ENCODE measurements around the gene CADPS2.

CADPS2 gene

DNA sequence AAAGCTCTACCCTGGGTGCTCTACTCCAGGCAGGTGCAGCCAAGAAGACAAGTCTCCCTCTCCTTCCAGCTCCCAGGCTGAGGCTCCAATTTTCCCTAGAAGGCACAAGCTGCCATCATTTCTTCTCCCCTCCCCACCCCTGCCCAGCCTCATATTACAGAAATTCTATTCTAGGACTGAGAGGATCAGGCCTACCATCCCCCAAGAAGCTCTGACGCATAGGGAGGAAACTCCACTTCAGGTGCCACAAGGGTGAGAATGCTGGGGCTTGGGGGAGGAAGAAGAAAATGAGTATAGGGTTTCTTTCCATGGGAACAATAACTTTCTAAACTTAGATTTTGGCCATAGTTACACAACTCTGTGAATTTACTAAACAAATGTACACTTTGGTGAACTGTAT is 617.0 kb downstream of the CADPS2 start:
- no peaks in the 10 kb centered on the region for H3K4me1 ChIP-seq (ENCODE audit: control insufficient read depth, insufficient read depth, low read length)
- no peak overlapping the region for H3K4me3 ChIP-seq (ENCODE audit: insufficient read depth, low read depth, low read length)
- no peak overlapping the region for H3K27ac ChIP-seq (ENCODE audit: insufficient read depth, low read depth, low read length, poor library complexity, severe bottlenecking)
- no peaks in the 10 kb centered on the region for H3K36me3 ChIP-seq (ENCODE audit: control insufficient read depth, insufficient read depth, low read length)
- no peaks in the 10 kb centered on the region for H3K9me3 ChIP-seq (ENCODE audit: control insufficient read depth, low read length)
- WGBS, 2 experiments, result 82 to 89% methylated on average over 1 of the region's 1 CpG
- H3K27me3 ChIP-seq (ENCODE audit: control insufficient read depth, insufficient read depth, low read length, poor library complexity, severe bottlenecking), result no peaks in the 10 kb centered on the region

Measured in ectodermal cell (in vitro differentiated cells).